Measurements from ENCODE around the gene PLK5.

The PLK5 gene

DNA sequence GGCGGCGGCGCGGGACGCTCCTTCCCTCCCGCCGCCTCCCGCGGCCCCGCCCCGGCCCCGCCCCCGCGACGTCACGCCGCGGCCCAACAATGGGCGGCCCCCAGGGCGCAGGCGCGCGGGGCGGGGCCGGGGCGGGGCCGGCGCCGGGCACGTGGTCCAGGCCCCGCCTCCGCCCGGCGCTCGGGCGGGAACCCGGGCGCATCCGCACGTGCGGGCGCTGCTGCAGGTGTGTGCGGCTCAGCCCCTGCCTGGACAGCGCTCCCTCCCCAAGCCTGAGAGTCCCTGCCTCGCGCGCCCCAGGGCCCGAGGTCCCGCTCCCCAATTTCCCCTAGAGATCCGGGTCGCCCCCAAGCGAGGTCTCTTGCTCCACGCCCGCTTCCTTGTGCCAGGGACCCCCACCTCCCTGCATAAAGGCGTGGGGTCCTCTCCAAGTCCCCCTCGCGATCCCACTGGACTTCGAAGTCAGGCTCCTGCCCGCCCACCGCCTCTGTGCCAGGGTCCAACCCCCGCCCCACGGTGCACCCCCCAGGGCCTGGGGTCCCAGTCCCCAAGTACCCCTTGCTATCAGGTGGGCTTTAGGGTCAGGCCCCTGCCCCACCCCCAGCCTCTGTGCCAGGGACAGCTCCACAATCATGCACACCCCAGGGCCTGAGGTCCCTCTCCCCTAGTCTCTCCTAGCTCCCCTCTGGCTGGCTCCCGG lies 44.6 kb downstream of the PLK5 start, which contains the start of gene MEX3D:
MEX3D (minus strand) TSS at position 6 of the 700 bp plus-strand sequence. CDS start 267 bp downstream, outside the sequence.
- DNase-seq (ENCODE audit: low read depth, low spot score) = peak; percentile 49
- peak within 1 kb of the TSS; percentile 27 for H3K4me3 ChIP-seq (ENCODE audit: low read length)

GRCh38 chr19:1569997-1570396 lies 46.1 kb downstream of the PLK5 start:
- no peak overlapping the region for H3K4me3 ChIP-seq (ENCODE audit: low read length)
- DNase-seq (ENCODE audit: low read depth, low spot score) = no peak

- DNase-seq (ENCODE audit: low read depth, low spot score) = no peak
- H3K4me3 ChIP-seq (ENCODE audit: low read length) = no peak overlapping the region
Measured at GRCh38 chr19:1570836-1571235, 47.0 kb downstream of the PLK5 start.

DNA sequence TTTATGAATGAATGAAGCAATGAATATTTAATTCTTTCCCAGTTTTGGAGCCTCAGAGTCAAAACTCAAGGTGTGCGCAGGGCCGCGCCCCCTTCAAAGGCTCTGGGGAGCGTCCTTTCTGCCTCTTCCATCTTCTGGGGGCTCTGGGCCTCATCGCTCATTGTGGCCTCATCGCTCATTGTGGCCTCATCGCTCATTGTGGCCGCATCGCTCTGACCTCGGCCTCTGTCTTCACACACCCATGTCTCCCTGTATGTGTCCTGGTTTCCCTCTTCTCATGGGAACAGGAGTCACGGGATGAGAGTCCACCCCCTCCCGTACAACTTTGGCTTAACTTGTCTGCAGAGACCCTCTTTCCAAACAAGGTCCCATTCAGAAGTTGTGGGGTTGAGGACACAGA lies 47.5 kb downstream of the PLK5 start:
- no peak for DNase-seq (ENCODE audit: low read depth, low spot score)
- no peak overlapping the region for H3K4me3 ChIP-seq (ENCODE audit: low read length)

DNA sequence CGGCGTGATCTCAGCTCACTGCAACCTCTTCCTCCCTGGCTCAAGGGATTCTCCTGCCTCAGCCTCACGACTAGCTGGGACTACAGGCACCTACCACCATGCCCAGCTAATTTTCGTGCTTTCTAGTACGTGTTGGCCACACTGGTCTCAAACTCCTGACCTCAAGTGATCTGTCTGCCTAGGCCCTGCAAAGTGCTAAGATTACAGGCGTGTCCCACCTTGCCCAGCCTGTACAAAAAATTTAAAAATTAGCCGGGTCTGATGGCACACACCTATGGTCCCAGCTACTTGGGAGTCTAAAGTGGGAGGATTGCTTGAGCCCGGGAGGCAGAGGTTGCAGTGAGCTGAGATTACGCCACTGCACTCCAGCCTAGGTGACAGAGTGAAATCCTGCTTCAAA lies 48.9 kb downstream of the PLK5 start:
- no peak for DNase-seq (ENCODE audit: low read depth, low spot score)
- H3K4me3 ChIP-seq (ENCODE audit: low read length) = no peak overlapping the region

GRCh38 chr19:1574354-1575136 lies 50.7 kb downstream of the PLK5 start:
- no peak for DNase-seq (ENCODE audit: low read depth, low spot score)
- no peak overlapping the region for H3K4me3 ChIP-seq (ENCODE audit: low read length)

- DNase-seq (ENCODE audit: low read depth, low spot score) = no peak
Measured at GRCh38 chr19:1575323-1576241, 51.7 kb downstream of the PLK5 start.

DNA sequence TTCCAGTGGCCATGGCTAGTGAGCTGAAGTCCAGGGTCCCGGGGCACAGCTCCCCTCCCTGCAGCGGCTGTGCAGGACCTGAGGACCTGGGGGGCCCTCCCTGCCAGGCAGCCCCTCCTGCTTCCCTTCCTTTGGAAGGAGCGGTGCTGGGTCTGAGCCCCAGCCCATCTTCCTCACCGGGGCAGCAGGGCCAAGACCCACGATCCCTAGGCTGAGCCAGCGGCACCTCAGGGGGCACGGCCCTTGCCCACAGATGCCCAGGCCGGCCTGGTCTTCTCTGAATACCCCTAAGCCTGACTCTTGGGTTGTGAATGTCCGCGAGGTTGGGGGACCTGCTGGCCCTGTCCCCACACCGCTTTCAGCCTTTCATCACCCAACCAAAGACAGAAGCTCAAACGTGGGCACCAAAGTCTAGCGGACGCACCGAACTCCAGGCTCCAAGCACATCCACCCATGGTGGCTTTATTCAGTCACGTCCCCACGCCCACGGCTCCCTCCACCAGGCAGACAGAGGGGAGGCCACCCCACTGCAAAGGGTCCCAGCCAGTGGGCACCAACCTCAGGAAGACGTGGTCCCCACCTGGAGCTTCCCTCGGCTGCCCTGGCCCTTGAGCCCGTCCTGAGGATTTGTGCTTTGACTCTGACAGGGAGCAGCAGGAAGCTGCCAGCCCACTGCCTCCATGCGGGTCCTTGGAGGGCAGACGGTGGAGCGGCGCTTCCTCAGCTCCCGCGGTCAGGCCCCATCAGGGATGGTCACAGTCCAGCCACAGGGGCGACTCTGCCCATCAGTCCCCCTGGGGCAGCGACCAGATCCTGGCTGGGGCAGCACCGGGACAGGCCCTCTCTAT lies 52.6 kb downstream of the PLK5 start:
- no peak overlapping the region for H3K4me3 ChIP-seq (ENCODE audit: low read length)
- DNase-seq (ENCODE audit: low read depth, low spot score) = no peak

More at GRCh38 chr19:1575323-1576241, 51.7 kb downstream of the PLK5 start:
- H3K4me3 ChIP-seq (ENCODE audit: low read length) = no peak overlapping the region

DNA sequence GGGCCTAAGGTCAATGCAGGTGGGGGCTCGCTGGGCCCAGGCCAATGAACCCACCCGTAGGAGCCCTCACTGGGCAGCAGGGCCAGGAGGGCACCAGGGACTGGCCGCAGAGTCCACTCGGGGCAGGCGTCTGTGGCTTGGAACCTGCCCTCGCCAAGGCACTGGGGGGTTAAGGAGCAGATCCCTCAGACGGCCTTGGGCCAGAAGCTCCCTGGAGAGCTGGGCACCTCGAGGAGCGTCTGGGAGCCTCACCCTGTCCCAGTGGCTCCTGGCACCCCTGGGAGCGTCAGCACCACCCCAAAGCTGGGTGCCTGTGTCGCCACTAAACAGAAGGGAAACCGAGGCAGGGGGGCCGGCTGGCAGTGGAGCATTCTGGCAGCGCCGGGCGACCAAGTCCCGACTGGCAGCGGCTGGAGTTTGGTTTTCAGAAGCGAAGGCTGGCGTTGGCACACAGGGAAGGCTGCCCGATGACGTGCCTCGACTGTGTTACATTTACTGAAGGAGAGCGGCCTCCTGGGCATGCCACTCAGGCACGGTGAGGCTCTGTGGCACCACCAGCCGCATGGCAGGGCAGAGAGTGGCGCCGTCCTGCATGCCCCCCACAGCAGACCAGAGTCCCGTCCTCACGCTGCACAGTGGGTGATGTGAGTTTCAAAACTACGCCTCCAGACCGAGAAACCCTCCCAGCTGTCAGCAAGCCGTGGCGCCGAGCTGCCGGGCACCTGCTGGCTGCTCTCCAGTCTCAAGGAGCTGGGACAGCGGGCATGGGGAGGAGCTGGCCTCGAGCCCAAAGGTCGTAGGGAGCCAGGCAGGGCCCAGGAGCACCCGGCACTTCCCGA lies 53.4 kb downstream of the PLK5 start:
- H3K4me3 ChIP-seq (ENCODE audit: low read length) = no peak overlapping the region
- DNase-seq (ENCODE audit: low read depth, low spot score) = no peak

- no peak overlapping the region for H3K4me3 ChIP-seq (ENCODE audit: low read length)
- no peak for DNase-seq (ENCODE audit: low read depth, low spot score)
Measured at GRCh38 chr19:1577929-1578618, 54.2 kb downstream of the PLK5 start.

DNA sequence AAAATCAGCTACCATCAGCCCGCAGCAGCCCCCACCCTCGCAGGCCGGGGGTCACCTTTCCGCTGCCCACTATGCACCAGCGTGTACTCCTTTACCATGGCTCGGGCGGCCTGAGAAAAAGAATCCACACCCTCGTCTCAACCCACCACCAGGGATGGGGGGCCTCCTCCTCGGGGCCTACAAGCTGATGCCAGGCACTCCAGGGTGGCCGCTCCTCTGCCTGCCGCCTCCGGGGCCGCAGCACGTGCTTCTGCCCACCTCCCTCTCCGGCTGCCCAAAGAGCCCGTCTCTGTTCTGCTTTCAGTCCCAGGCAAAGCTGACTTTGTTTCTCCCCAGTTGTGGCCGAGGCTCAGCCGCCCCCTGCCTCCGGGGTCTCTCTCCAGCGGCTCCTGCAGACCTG lies 55.3 kb downstream of the PLK5 start:
- DNase-seq (ENCODE audit: low read depth, low spot score) = no peak
- no peak overlapping the region for H3K4me3 ChIP-seq (ENCODE audit: low read length)

DNA sequence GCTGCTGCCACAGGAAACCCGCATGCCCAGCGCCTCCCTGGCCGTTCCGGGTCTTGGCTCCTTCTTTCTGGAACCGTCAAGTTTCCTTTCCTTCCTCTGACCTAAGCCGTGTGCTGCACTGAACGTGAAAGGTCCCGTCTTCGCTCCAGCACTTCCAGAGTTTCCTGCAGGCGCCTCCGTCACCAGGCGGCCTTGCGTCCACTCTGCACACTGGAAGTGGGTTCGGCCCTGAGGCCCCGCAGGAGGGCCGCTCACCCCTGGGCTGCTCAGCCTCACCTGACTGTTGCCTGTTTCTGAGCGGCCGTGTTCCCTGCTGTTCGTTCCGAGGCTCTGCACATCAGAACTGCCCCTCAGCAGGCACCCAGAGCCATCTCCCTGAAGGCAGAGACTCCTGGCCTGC lies 56.5 kb downstream of the PLK5 start:
- DNase-seq (ENCODE audit: low read depth, low spot score) = no peak
- H3K4me3 ChIP-seq (ENCODE audit: low read length) = no peak overlapping the region

DNA sequence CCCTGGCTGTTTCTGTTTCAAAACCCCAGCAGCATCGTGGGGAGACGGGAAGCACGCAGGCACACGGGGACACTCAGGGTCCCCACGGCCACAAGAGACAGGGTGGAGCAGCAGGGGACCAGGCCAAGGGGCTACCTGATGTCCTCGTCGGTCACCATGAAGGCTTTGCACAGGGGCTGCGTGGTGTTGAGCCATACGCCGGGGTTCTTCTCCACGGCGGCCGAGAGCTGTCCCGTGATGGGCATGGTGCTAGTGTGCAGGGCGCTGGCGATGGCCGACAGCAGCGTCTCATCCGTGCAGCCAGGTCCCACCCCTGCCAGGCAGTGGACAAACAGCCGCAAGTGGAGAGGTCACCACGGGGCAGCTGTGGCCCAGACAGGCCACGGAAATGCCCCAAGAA lies 57.1 kb downstream of the PLK5 start:
- no peak for DNase-seq (ENCODE audit: low read depth, low spot score)
- H3K4me3 ChIP-seq (ENCODE audit: low read length) = no peak overlapping the region

- no peak for DNase-seq (ENCODE audit: low read depth, low spot score)
- H3K4me3 ChIP-seq (ENCODE audit: low read length) = no peak overlapping the region
Measured at GRCh38 chr19:1582201-1582600, 58.3 kb downstream of the PLK5 start.

DNA sequence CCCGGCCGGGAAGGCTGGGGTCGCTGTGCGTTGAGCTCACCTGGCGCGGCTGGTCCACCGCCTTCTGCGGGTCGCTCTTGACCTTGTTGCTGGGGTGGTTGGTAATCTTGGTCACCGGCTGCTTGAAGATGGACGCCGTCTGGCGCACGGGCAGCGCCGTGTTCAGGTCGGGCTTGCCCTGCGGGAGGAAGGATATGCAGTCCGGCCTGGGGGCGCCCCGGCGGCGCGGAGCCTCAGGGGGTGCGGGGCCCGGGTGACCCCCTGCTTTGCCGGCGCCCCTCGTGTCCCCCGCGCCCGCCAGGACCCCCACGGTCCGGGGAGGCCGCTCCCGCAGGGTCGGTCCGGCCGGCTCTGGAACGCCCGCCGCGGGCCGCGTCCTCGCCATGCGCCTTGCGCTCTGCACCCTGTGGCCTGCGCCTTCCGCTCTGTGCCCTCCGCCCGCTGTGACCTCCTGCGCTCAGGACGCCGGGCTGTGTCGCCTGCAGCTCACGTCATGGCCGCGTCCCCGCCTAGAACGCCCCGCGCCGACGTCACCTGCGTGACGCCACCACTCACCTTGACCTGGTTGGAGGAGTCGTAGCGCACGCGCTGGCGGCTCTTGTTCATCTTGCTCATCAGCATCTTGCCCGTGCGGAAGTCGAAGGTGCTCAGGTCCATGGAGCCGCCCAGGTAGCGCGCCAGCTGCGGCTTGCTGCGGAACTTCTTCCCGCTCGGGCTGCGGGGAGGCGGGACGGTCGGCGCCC lies 60.8 kb downstream of the PLK5 start:
- H3K4me3 ChIP-seq (ENCODE audit: low read length) = no peak overlapping the region
- no peak for DNase-seq (ENCODE audit: low read depth, low spot score)

GRCh38 chr19:1585243-1585580 lies 61.3 kb downstream of the PLK5 start:
- DNase-seq (ENCODE audit: low read depth, low spot score) = no peak
- H3K4me3 ChIP-seq (ENCODE audit: low read length) = no peak overlapping the region
